IgD-negative memory B cell (primary cell): Measurements from ENCODE around the gene EVL. TPM values are rescaled to one million over a fixed set of nuclear protein-coding genes. Genes with fewer than 3 reads are reported as not detected.
"Not testable (repeated sequence)": the region's sequence is repeated elsewhere in the genome, so short reads cannot be mapped to it uniquely, and the experiment has no call there.

Source experiments
- H3K27ac Mint-ChIP-seq, 3 donors: one replicate each; pipeline ENCODE4 v1.8.0; 2020 to 2022; ENCODE audit warnings: mild to moderate bottlenecking in 3 of 3, mixed read lengths in 3 of 3, moderate library complexity in 1 of 3
- H3K27me3 Mint-ChIP-seq: one replicate; pipeline ENCODE4 v1.8.0; 2021; ENCODE audit warnings: mixed read lengths
- H3K36me3 Mint-ChIP-seq: one replicate; pipeline ENCODE4 v1.8.0; 2020; ENCODE audit warnings: mild to moderate bottlenecking, mixed read lengths
- H3K4me1 Mint-ChIP-seq, 3 donors: one replicate each; pipeline ENCODE4 v1.8.0; 2020 to 2022; ENCODE audit warnings: mixed read lengths in 3 of 3, mild to moderate bottlenecking in 1 of 3
- H3K4me3 Mint-ChIP-seq, 4 donors: one replicate each; pipeline ENCODE4 v1.8.0; 2020 to 2022; ENCODE audit warnings: mild to moderate bottlenecking in 4 of 4, mixed read lengths in 4 of 4, moderate library complexity in 3 of 4
- H3K9me3 Mint-ChIP-seq, 3 donors: one replicate each; pipeline ENCODE4 v1.8.0; 2020 to 2021; ENCODE audit warnings: mixed read lengths in 3 of 3, mild to moderate bottlenecking in 1 of 3
- polyA plus RNA-seq: library from polyadenylated mRNA; unstranded; fragments of 300-500 nt; fragmentation: Illumina TruSeq; gene quantifications from one replicate; pipeline ENCODE4 v1.2.3, GENCODE V29; 2021

Gene EVL
- polyA plus RNA-seq, 1 donor from 2014 or later = 73.3 TPM

- no peaks in the 10 kb centered on the region for H3K9me3 Mint-ChIP-seq
- no peak overlapping the region for H3K4me3 Mint-ChIP-seq
- H3K27ac Mint-ChIP-seq = no peak overlapping the region
- H3K27me3 Mint-ChIP-seq = no peaks in the 10 kb centered on the region
- peaks cover 2 to 7% (median 3%) of the 10 kb centered on the region in 3 donors for H3K4me1 Mint-ChIP-seq
- peaks cover 1% of the 10 kb centered on the region for H3K36me3 Mint-ChIP-seq
These were observed 12.4 kb upstream of the EVL start for GRCh38 chr14:100052819-100053218.

- H3K9me3 Mint-ChIP-seq = no peaks in the 10 kb centered on the region
- H3K27me3 Mint-ChIP-seq = no peaks in the 10 kb centered on the region
- no peak overlapping the region for H3K4me3 Mint-ChIP-seq
- H3K4me1 Mint-ChIP-seq = peaks cover 14 to 19% (median 16%) of the 10 kb centered on the region in 3 donors
- H3K36me3 Mint-ChIP-seq = peaks cover 1% of the 10 kb centered on the region
- H3K27ac Mint-ChIP-seq = peak overlapping the region in 1 of 3 donors; percentile 43
These were observed 10.7 kb upstream of the EVL start for GRCh38 chr14:100054316-100055075.

GRCh38 chr14:100056431-100056830 is 8.8 kb upstream of the EVL start:
- peaks cover 1% of the 10 kb centered on the region for H3K36me3 Mint-ChIP-seq
- no peak overlapping the region for H3K4me3 Mint-ChIP-seq
- H3K27ac Mint-ChIP-seq = no peak overlapping the region
- no peaks in the 10 kb centered on the region for H3K9me3 Mint-ChIP-seq
- no peaks in the 10 kb centered on the region for H3K27me3 Mint-ChIP-seq
- H3K4me1 Mint-ChIP-seq = peaks cover 19 to 25% (median 20%) of the 10 kb centered on the region in 3 donors

GRCh38 chr14:100056964-100057795 is 8.0 kb upstream of the EVL start:
- Mint-ChIP-seq H3K27ac (peak overlapping the region in 2 of 3 donors; percentile 16 to 33), H3K9me3 (no peaks in the 10 kb centered on the region), H3K36me3 (peaks cover 1% of the 10 kb centered on the region), H3K4me3 (peak overlapping the region in 1 of 4 donors; percentile 15), H3K4me1 (peaks cover 19 to 29% (median 21%) of the 10 kb centered on the region in 3 donors), H3K27me3 (no peaks in the 10 kb centered on the region)

- peak overlapping the region in 2 of 3 donors; percentile 53 to 57 for H3K27ac Mint-ChIP-seq
- H3K4me3 Mint-ChIP-seq = peak overlapping the region in 3 of 4 donors; percentile 1 to 60 (median 38)
- no peaks in the 10 kb centered on the region for H3K9me3 Mint-ChIP-seq
- peaks cover 1% of the 10 kb centered on the region for H3K36me3 Mint-ChIP-seq
- H3K4me1 Mint-ChIP-seq = peaks cover 26 to 44% (median 30%) of the 10 kb centered on the region in 3 donors
- no peaks in the 10 kb centered on the region for H3K27me3 Mint-ChIP-seq
These were observed 6.3 kb upstream of the EVL start for GRCh38 chr14:100058777-100059437.

GRCh38 chr14:100059438-100059781 is 5.8 kb upstream of the EVL start:
- Mint-ChIP-seq H3K4me1 (peaks cover 26 to 48% (median 34%) of the 10 kb centered on the region in 3 donors), H3K27me3 (no peaks in the 10 kb centered on the region), H3K9me3 (no peaks in the 10 kb centered on the region), H3K36me3 (peaks cover 1% of the 10 kb centered on the region), H3K4me3 (peak overlapping the region in 1 of 4 donors; percentile 38), H3K27ac (peak overlapping the region in 1 of 3 donors; percentile 53)

GRCh38 chr14:100060760-100061159 is 4.5 kb upstream of the EVL start:
- Mint-ChIP-seq H3K9me3 (no peaks in the 10 kb centered on the region), H3K36me3 (no peaks in the 10 kb centered on the region), H3K27me3 (no peaks in the 10 kb centered on the region), H3K27ac (peak overlapping the region in 1 of 3 donors; percentile 50), H3K4me3 (peak overlapping the region in 1 of 4 donors; percentile 21), H3K4me1 (peaks cover 33 to 53% (median 43%) of the 10 kb centered on the region in 3 donors)

- no peaks in the 10 kb centered on the region for H3K27me3 Mint-ChIP-seq
- no peaks in the 10 kb centered on the region for H3K36me3 Mint-ChIP-seq
- peak overlapping the region; percentile 3 to 79 (median 41) for H3K4me3 Mint-ChIP-seq
- peaks cover 29 to 62% (median 42%) of the 10 kb centered on the region in 3 donors for H3K4me1 Mint-ChIP-seq
- H3K9me3 Mint-ChIP-seq = no peaks in the 10 kb centered on the region
- H3K27ac Mint-ChIP-seq = peak overlapping the region in 2 of 3 donors; percentile 47 to 92
These were observed 2.6 kb upstream of the EVL start for GRCh38 chr14:100062590-100062989.

GRCh38 chr14:100063314-100063941 is 1.8 kb upstream of the EVL start:
- Mint-ChIP-seq H3K36me3 (no peaks in the 10 kb centered on the region), H3K27me3 (no peaks in the 10 kb centered on the region), H3K4me1 (peaks cover 36 to 68% (median 47%) of the 10 kb centered on the region in 3 donors), H3K9me3 (no peaks in the 10 kb centered on the region), H3K27ac (peak overlapping the region; percentile 5 to 92 (median 24)), H3K4me3 (peak overlapping the region in 3 of 4 donors; percentile 3 to 47 (median 32))

GRCh38 chr14:100064335-100065092 is 708 bp upstream of the EVL start:
- H3K27me3 Mint-ChIP-seq, H3K36me3 Mint-ChIP-seq, H3K9me3 Mint-ChIP-seq: not testable (repeated sequence)
- H3K4me3 Mint-ChIP-seq = peak overlapping the region; percentile 96 to 100 (median 98)
- peaks cover 30 to 68% (median 41%) of the 10 kb centered on the region in 3 donors for H3K4me1 Mint-ChIP-seq
- peak overlapping the region; percentile 86 to 96 (median 93) for H3K27ac Mint-ChIP-seq

GRCh38 chr14:100065942-100066574 is 836 bp downstream of the EVL start:
- peaks cover 29 to 75% (median 42%) of the 10 kb centered on the region in 3 donors for H3K4me1 Mint-ChIP-seq
- peaks cover 2% of the 10 kb centered on the region for H3K36me3 Mint-ChIP-seq
- peak overlapping the region; percentile 86 to 96 (median 93) for H3K27ac Mint-ChIP-seq

GRCh38 chr14:100066962-100067361 is 1.7 kb downstream of the EVL start:
- peaks cover 2% of the 10 kb centered on the region for H3K36me3 Mint-ChIP-seq
- no peaks in the 10 kb centered on the region for H3K27me3 Mint-ChIP-seq
- H3K27ac Mint-ChIP-seq = peak overlapping the region; percentile 86 to 96 (median 93)
- peak overlapping the region; percentile 96 to 100 (median 98) for H3K4me3 Mint-ChIP-seq
- peaks cover 34 to 77% (median 45%) of the 10 kb centered on the region in 3 donors for H3K4me1 Mint-ChIP-seq
- no peaks in the 10 kb centered on the region for H3K9me3 Mint-ChIP-seq

More at GRCh38 chr14:100065942-100066574, 836 bp downstream of the EVL start:
- Mint-ChIP-seq H3K4me3 (peak overlapping the region; percentile 96 to 100 (median 98)), H3K9me3 (no peaks in the 10 kb centered on the region), H3K27me3 (no peaks in the 10 kb centered on the region)

GRCh38 chr14:100067481-100067880 is 2.3 kb downstream of the EVL start:
- Mint-ChIP-seq H3K27ac (peak overlapping the region; percentile 86 to 96 (median 93)), H3K4me1 (peaks cover 31 to 76% (median 43%) of the 10 kb centered on the region in 3 donors), H3K27me3 (no peaks in the 10 kb centered on the region), H3K4me3 (peak overlapping the region; percentile 96 to 100 (median 98)), H3K36me3 (peaks cover 2% of the 10 kb centered on the region), H3K9me3 (no peaks in the 10 kb centered on the region)
